ENCODE results near the gene ABO. TPM values are rescaled to one million over a fixed set of nuclear protein-coding genes. Genes with fewer than 3 reads are reported as not detected.

Gene ABO
- total and polyA plus RNA-seq, 2 donors from 2014 or later = 25.0 to 29.0 TPM

DNA sequence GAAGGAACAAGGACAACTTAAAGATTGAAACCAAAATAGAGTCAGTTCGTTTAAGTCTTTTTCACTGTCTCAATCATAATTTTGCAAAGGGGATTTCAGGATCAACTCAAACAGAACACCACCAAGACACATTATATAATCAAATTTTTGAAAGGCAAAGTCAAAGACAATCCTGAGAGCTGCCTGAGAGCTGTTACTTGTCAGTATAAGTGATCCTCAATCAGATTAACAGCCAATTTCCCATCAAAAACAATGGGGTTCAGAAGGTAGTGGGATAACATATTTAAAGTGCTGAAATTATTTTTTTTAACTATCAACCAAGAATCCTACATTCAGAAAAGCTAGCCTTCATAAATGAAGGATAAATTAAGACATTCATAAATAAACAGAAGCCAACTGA, 19.3 kb upstream of the ABO start:
- H3K36me3 ChIP-seq (ENCODE audit: control insufficient read depth in 2 of 3, insufficient read depth in 3 of 3, low read length in 3 of 3) = no peaks in the 10 kb centered on the region
- no peak overlapping the region for H3K9ac ChIP-seq (ENCODE audit: low read length in 3 of 3)
- no peaks in the 10 kb centered on the region for H3K27me3 ChIP-seq (ENCODE audit: control insufficient read depth, insufficient read depth, low read length)
- FAIRE-seq (no peak), DNase-seq (no peak)
- H3K4me1 ChIP-seq (ENCODE audit: control insufficient read depth in 2 of 3, insufficient read depth in 2 of 3, low read depth in 1 of 3, low read length in 3 of 3) = no peaks in the 10 kb centered on the region
- intact Hi-C loops (cut with DNase I) = no loop called here
- H3K27ac ChIP-seq (ENCODE audit: low read depth in 2 of 2, low read length in 2 of 2) = no peak overlapping the region
- no peaks in the 10 kb centered on the region for H3K9me3 ChIP-seq (ENCODE audit: control insufficient read depth in 2 of 3, insufficient read depth in 1 of 3, low read length in 3 of 3)
- H3K4me3 ChIP-seq (ENCODE audit: low read length in 3 of 3) = no peak overlapping the region
- TF ChIP-seq, protein P1, sequence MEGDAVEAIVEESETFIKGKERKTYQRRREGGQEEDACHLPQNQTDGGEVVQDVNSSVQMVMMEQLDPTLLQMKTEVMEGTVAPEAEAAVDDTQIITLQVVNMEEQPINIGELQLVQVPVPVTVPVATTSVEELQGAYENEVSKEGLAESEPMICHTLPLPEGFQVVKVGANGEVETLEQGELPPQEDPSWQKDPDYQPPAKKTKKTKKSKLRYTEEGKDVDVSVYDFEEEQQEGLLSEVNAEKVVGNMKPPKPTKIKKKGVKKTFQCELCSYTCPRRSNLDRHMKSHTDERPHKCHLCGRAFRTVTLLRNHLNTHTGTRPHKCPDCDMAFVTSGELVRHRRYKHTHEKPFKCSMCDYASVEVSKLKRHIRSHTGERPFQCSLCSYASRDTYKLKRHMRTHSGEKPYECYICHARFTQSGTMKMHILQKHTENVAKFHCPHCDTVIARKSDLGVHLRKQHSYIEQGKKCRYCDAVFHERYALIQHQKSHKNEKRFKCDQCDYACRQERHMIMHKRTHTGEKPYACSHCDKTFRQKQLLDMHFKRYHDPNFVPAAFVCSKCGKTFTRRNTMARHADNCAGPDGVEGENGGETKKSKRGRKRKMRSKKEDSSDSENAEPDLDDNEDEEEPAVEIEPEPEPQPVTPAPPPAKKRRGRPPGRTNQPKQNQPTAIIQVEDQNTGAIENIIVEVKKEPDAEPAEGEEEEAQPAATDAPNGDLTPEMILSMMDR (IDR thresholded peaks at IDR 0.05; ENCODE audit: borderline replicate concordance, extremely low read depth, insufficient read depth) = no peak

DNA sequence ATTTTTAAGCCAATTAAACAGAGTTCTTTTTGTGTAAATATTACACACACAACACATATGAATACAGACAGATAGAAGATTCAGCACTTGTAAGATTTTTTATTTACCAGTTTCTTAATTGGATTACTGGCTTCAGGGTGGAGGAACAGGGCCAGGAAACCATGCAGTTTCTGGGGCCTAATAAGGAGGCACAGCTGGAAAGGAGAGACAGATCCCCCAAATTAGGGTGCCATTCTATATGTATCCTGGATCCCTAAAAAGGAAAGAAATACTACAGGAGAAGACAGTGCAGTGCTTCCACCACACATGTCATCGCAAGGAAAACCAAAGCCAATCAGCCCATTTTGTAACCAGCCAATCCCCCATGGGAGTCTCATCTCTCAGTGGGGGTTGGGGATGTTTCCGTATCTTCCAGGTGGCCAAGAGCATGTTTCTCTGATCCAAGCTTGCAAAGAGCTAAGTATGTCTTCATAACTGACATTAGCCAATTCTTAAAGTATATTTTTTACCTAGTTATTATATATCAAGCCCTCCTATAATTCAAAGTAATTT, 15.8 kb upstream of the ABO start:
- TF ChIP-seq, protein P1 (IDR thresholded peaks at IDR 0.05; ENCODE audit: borderline replicate concordance, extremely low read depth, insufficient read depth) = no peak
- Histone ChIP-seq H3K27ac (ENCODE audit: low read depth in 2 of 2, low read length in 2 of 2) (no peak overlapping the region), H3K4me3 (ENCODE audit: low read length in 3 of 3) (no peak overlapping the region), H3K4me1 (ENCODE audit: control insufficient read depth in 2 of 3, insufficient read depth in 2 of 3, low read depth in 1 of 3, low read length in 3 of 3) (no peaks in the 10 kb centered on the region), H3K36me3 (ENCODE audit: control insufficient read depth in 2 of 3, insufficient read depth in 3 of 3, low read length in 3 of 3) (no peaks in the 10 kb centered on the region), H3K9ac (ENCODE audit: low read length in 3 of 3) (no peak overlapping the region), H3K27me3 (ENCODE audit: control insufficient read depth, insufficient read depth, low read length) (no peaks in the 10 kb centered on the region), H3K9me3 (ENCODE audit: control insufficient read depth in 2 of 3, insufficient read depth in 1 of 3, low read length in 3 of 3) (no peaks in the 10 kb centered on the region)
- DNase-seq = no peak
- intact Hi-C loops (cut with DNase I) = no loop called here
- no peak for FAIRE-seq

DNA sequence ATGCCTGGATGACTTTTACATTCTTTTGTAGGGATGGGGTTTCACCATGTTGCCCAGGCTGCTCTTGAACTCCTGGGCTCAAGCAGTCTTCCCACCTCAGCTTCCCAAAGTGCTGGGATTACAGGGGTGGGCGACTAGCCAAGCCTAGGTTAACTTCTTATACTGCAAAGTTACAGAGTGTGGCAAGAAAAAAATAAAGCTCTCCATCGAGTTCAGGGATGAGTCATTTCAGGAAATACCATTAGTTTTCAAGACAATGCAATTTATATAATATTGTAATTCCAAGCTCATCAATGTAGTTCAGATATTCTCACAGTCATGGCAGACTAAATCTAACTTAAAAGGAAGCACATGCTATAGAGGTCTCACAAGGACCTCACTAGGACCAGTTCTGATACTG, 11.5 kb upstream of the ABO start:
- TF ChIP-seq, protein P1 (IDR thresholded peaks at IDR 0.05; ENCODE audit: borderline replicate concordance, extremely low read depth, insufficient read depth) = no peak
- H3K27me3 ChIP-seq (ENCODE audit: control insufficient read depth, insufficient read depth, low read length) = no peaks in the 10 kb centered on the region
- no peaks in the 10 kb centered on the region for H3K9me3 ChIP-seq (ENCODE audit: control insufficient read depth in 2 of 3, insufficient read depth in 1 of 3, low read length in 3 of 3)
- DNase-seq (no peak), FAIRE-seq (no peak)
- intact Hi-C loops (cut with DNase I) = no loop called here
- no peak overlapping the region for H3K4me3 ChIP-seq (ENCODE audit: low read length in 3 of 3)
- no peaks in the 10 kb centered on the region for H3K4me1 ChIP-seq (ENCODE audit: control insufficient read depth in 2 of 3, insufficient read depth in 2 of 3, low read depth in 1 of 3, low read length in 3 of 3)
- no peak overlapping the region for H3K9ac ChIP-seq (ENCODE audit: low read length in 3 of 3)
- H3K36me3 ChIP-seq (ENCODE audit: control insufficient read depth in 2 of 3, insufficient read depth in 3 of 3, low read length in 3 of 3) = no peaks in the 10 kb centered on the region
- H3K27ac ChIP-seq (ENCODE audit: low read depth in 2 of 2, low read length in 2 of 2) = no peak overlapping the region

DNA sequence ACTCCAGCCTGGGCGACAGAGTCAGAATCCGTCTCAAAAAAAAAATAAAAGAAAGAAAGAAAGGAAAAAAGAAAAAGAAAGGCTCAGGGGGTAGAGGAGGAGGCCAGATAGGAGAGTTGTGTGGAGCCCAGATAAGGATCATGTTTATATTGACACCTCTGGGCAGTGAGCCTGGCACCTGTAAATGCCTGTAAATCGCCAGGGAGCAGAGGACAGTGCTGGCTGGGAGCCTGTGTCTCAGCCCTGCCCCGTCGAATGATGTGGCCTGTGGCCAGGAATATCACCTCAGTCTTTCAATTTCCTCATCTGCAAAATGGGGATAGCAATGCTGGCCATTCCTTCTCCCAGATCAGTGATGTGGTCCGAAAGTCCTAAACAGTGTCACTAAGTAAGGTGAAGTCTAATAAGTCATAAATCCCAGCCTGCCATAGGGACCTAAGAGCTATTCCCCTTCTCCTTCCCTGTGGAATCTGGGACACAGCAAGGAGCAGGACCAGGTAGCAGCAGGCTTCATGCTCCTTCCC, 10.3 kb upstream of the ABO start:
- intact Hi-C loops (cut with DNase I) = no loop called here
- Histone ChIP-seq H3K9me3 (ENCODE audit: control insufficient read depth in 2 of 3, insufficient read depth in 1 of 3, low read length in 3 of 3) (no peaks in the 10 kb centered on the region), H3K4me3 (ENCODE audit: low read length in 3 of 3) (no peak overlapping the region), H3K27me3 (ENCODE audit: control insufficient read depth, insufficient read depth, low read length) (no peaks in the 10 kb centered on the region), H3K4me1 (ENCODE audit: control insufficient read depth in 2 of 3, insufficient read depth in 2 of 3, low read depth in 1 of 3, low read length in 3 of 3) (no peaks in the 10 kb centered on the region), H3K9ac (ENCODE audit: low read length in 3 of 3) (no peak overlapping the region), H3K36me3 (ENCODE audit: control insufficient read depth in 2 of 3, insufficient read depth in 3 of 3, low read length in 3 of 3) (no peaks in the 10 kb centered on the region), H3K27ac (ENCODE audit: low read depth in 2 of 2, low read length in 2 of 2) (no peak overlapping the region)
- DNase-seq (no peak), FAIRE-seq (no peak)
- TF ChIP-seq, protein P1 (IDR thresholded peaks at IDR 0.05; ENCODE audit: borderline replicate concordance, extremely low read depth, insufficient read depth) = no peak
